GM12873 (cell line): ENCODE data around the gene HLA-DQA2.
A peak's percentile ranks its signal among the peaks of the same experiment; 100 is the strongest.

Source experiments
- CTCF ChIP-seq: IDR thresholded peaks from 2 replicates; pipeline ENCODE4 v1.5.1; 2012; ENCODE audit warnings: low read depth, mild to moderate bottlenecking, moderate library complexity, low read length, control low read depth; ENCODE audit not compliant: insufficient read depth; ENCODE audit errors: missing control alignments

Gene HLA-DQA2

DNA sequence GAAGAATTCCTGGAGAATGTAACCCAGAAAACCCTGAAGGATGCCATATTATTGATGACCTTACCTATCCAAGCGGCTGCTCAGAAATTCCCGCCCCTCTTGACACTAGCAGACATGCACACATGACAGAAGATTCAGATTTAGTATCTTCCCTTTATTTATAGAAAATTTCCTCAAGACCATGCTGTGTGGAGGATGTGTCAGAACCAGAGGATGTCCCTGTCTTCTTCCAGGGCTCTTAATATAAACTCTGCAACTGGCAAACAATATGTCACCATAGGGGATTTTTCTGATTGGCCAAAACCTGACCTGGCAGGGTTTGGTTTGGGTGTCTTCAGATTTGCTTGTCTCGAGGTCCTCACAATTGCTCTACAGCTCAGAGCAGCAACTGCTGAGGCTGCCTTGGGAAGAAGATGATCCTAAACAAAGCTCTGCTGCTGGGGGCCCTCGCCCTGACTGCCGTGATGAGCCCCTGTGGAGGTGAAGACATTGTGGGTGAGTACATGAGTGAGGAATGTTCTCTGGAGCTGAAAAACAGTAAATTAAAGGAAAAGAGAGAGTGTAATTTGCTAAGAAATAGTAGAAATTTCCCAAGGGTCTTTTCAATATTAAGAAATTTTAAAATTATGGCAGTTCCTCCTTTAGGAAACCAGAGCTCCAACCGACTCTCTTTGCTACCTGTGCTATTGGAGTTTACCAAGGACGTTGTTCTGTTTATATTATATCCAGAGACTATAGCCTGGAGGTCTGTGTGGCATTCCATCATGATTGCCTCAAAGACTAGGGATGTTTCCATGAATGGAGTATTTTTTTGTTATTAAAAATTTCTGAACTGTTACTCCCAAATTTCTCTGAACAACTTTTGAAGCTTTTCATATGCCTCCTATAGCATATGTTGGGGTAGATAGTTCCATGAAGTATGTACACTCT is at the start of gene HLA-DQA2:
HLA-DQA2 (plus strand) TSS at position 361 of the 930 bp plus-strand sequence; CDS start at position 414, 53 bp downstream.
- TF ChIP-seq CTCF = no peak

DNA sequence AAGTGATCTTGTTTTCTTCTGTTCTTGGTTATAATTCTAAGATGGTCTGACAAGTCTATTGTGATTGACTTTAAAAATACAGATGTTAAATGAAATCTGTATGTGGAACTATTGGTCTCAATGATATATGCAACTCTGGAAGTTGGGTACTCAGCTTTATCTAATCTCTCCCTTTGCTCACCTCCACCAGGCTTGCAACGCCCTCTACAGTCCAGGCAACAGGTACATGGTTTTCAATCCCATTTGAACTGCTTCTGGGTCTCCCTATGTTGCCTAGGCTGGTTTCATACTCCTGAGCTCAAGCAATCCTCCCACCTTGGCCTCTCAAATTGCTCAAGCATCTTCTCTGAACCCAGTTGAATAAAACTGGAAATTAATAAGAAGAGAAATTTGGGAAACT is 49.2 kb upstream of the HLA-DQA2 start:
- peak; percentile 87 for TF ChIP-seq CTCF

GRCh38 chr6:32697031-32697430 is 44.2 kb upstream of the HLA-DQA2 start:
- no peak for TF ChIP-seq CTCF

DNA sequence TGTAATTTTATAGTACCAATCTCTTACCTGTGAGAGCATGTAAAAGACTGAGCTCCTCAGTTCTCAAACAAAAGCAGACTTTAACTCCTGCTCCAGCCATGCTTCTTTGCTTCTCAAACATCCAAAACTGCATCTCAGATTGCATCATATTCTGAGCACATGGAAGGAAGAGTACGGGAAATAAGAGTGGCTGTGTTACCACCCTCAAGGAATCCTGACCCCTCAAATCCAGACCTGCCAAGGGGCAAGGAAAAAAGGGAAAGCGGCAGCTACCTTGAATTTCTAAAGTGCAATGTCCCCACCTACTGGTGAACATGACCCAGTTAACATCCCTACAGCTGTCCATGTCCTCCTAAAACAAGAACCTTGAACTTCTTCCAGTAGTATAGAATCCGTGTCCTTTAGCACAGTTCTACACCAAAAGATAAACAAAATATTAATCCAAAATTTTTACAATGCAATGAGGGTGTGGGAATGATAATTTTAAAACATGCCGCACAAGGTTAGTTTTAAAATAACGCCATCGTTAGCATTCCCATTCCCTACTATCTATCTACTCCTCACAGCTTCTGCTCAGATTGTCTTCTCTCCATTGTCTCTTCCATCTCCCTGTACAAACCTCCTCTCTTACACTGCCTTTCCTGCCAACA is 40.7 kb upstream of the HLA-DQA2 start:
- TF ChIP-seq CTCF = peak; percentile 77

DNA sequence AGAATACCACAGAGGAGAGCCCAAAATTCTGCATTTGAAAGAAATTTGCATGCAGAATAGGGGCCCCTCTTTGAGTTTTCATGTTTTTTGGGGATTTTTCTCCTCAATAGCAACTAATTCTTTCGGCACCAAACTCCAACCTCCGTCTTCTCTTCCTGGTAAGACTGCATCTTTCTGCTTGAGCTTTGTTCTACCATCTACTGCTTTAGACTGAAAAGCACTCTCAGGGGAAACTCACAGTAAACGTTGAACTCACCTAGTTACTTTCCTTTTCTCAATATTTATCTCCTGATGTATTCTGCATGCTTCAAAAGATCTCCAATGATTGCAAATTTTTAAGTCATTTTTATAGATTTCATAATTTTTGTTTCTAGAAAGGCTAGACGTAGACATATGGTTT is 37.8 kb upstream of the HLA-DQA2 start:
- TF ChIP-seq CTCF = no peak

DNA sequence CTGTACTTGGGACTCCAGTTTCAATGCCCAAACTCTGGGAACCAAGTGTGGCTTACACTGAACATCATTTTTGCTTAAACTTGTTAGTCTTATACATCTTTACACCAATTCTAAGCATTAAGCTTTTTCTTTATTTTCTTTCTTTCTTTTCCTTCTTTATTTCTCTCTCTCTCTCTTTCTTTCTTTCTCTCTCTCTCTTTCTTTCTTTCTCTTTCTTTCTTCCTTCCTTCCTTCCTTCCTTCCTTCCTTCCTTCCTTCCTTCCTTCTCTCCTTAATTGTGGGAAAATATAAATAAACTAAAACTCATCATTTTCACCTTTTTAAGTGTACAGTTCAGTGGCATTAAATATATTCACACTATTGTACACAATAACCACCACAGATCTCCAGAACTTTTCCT is 31.6 kb upstream of the HLA-DQA2 start:
- TF ChIP-seq CTCF = no peak

- no peak for TF ChIP-seq CTCF
Observed at GRCh38 chr6:32713241-32713640, 27.9 kb upstream of the HLA-DQA2 start.
